NT2/D1 (cell line): ENCODE data around the gene FAM110A.

ENCODE experiments used
- DNase-seq: peaks from one replicate; pipeline ENCODE4 v3.0.0-alpha.2; 2011; ENCODE audit warnings: low read depth, low spot score
- H3K27me3 ChIP-seq: 2 replicates; pipeline ENCODE4 v1.6.0; 2011; ENCODE audit warnings: mild to moderate bottlenecking; ENCODE audit not compliant: insufficient read length, insufficient read depth
- H3K36me3 ChIP-seq: 2 replicates; pipeline ENCODE4 v1.6.1; 2011; ENCODE audit warnings: mild to moderate bottlenecking, low read length, mixed read lengths; ENCODE audit not compliant: insufficient read depth, insufficient read length
- H3K4me1 ChIP-seq: 2 replicates; pipeline ENCODE4 v1.5.1; 2011; ENCODE audit not compliant: insufficient read depth, insufficient read length
- H3K4me3 ChIP-seq: 2 replicates; pipeline ENCODE4 v1.5.1; 2011; ENCODE audit warnings: low read depth; ENCODE audit not compliant: insufficient read length
- H3K9ac ChIP-seq: 2 replicates; pipeline ENCODE4 v1.6.0; 2011; ENCODE audit warnings: low read depth; ENCODE audit not compliant: insufficient read length
- H3K9me3 ChIP-seq: 2 replicates; pipeline ENCODE4 v1.5.1; 2011; ENCODE audit warnings: mild to moderate bottlenecking, low read length; ENCODE audit not compliant: insufficient read depth
- SUZ12 ChIP-seq: IDR thresholded peaks from 2 replicates; pipeline ENCODE4 v1.6.1; 2011; ENCODE audit not compliant: insufficient read length, insufficient read depth; ENCODE audit errors: extremely low read depth
- YY1 ChIP-seq: IDR thresholded peaks from 2 replicates; pipeline ENCODE4 v1.6.1; 2011; ENCODE audit not compliant: insufficient read length, insufficient read depth
- ZNF274 ChIP-seq: IDR thresholded peaks from 2 replicates; pipeline ENCODE4 v1.6.1; 2011; ENCODE audit warnings: mild to moderate bottlenecking, low read depth, low read length

FAM110A gene

DNA sequence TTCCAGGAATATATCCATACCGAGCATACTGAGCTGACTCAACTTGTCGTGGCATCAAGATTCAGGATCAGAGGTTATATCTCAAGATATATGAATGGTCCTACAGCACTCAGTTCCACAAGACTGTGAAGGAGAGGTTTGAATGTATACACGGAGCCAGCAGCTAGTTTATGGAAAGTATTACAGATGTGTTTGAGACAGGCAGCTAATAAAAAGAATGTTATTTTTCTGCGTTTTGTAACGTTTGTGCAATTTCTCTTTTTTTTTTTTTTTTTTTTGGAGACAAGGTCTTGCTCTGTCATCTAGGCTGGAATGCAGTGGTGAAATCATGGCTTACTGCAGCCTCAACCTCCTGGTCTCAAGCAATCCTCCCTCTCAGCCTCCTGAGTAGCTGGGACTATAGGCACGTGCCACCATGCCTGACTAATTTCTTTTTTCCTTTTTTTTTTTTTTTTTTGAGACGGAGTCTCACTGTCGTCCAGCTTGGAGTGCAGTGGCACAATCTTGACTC is 3.4 kb upstream of the FAM110A start:
- TF ChIP-seq ZNF274 (no peak), SUZ12 (no peak), YY1 (no peak)
- Histone ChIP-seq H3K36me3 (no peaks in the 10 kb centered on the region), H3K9ac (no peak overlapping the region), H3K4me1 (no peaks in the 10 kb centered on the region), H3K4me3 (no peak overlapping the region), H3K27me3 (no peaks in the 10 kb centered on the region), H3K9me3 (no peaks in the 10 kb centered on the region; the same call in 1 of the 2 replicates)
- no peak for DNase-seq

- no peaks in the 10 kb centered on the region for H3K4me1 ChIP-seq
- H3K9ac ChIP-seq: no peak overlapping the region
- no peak overlapping the region for H3K4me3 ChIP-seq
- no peaks in the 10 kb centered on the region for H3K27me3 ChIP-seq
- no peak for DNase-seq
- H3K36me3 ChIP-seq: no peaks in the 10 kb centered on the region
- TF ChIP-seq SUZ12: no peak
- TF ChIP-seq ZNF274: no peak
- no peak for TF ChIP-seq YY1
- no peaks in the 10 kb centered on the region for H3K9me3 ChIP-seq
Measured at GRCh38 chr20:831251-831650, 2.3 kb upstream of the FAM110A start.

DNA sequence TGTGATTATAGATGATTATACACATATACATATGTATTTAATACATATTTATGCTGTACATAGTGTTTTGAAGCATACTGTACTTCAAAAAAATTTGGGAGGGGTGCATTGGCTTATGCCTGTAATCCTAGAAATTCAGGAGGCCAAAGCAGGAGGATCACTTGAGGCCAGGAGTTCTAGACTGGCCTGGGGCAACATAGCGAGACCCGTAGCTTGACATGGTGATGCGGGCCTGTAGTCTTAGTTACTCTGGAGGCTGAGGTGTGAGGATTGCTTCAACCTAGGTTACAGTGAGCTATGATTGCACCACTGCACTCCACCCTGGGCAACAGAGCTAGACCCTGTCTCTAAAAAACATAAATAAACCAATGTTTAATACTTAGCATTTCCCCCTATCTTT is 1.6 kb upstream of the FAM110A start:
- Histone ChIP-seq H3K9ac (no peak overlapping the region), H3K27me3 (no peaks in the 10 kb centered on the region), H3K4me3 (no peak overlapping the region), H3K9me3 (no peaks in the 10 kb centered on the region), H3K4me1 (no peaks in the 10 kb centered on the region), H3K36me3 (no peaks in the 10 kb centered on the region)
- no peak for DNase-seq
- TF ChIP-seq SUZ12 (no peak), YY1 (no peak)

DNA sequence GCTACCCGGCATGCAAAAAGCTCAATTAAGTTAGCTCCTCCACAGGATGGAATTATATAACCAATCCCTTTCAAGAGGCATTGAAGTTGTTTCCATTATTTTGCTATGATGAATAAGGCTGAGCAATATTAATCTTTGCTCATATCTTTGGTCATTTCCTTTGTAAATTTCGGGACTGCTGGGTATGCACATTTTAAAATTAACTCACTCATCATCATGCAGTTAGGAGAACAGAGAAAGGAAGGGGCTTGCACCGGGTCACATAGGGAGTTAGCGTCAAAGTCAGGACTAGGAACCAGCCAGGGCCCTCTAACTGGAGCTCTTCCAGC is 430 bp upstream of the FAM110A start:
- Histone ChIP-seq H3K4me1 (no peaks in the 10 kb centered on the region), H3K9ac (peak overlapping the region; percentile 11), H3K9me3 (no peaks in the 10 kb centered on the region), H3K4me3 (no peak overlapping the region), H3K36me3 (no peaks in the 10 kb centered on the region), H3K27me3 (no peaks in the 10 kb centered on the region)
- no peak for DNase-seq
- no peak for TF ChIP-seq YY1
- no peak for TF ChIP-seq ZNF274
- no peak for TF ChIP-seq SUZ12

DNA sequence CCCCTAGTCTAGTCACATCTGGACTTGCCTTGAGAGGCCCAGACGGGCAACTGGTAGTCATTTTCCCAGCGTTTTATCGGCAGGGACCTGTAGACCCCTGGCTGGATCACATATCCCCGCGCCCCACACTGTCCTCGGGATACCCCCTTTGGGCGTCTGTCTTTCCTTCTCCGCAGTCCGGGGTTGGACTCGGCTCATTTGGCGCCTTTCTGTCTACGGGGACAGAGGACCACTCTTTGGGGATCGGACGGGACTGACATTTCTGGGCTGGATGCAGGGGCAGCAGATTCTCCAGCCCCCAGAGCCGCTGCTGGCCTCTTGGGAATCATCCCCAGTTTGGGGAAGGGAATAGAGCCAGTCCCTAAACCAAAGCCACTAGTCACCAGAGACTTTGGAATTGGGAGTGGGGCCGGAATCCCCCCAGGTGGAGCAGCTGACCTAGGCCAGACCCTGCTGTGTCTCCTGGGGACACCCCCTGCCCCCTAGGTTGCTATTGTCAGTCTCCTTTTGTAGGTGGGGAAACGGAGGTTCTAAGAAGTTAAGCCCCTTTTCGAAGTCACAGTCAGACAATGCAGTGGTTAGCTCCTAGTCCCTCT is 734 bp downstream of the FAM110A start:
- Histone ChIP-seq H3K9me3 (no peaks in the 10 kb centered on the region), H3K4me1 (no peaks in the 10 kb centered on the region), H3K9ac (peak overlapping the region; percentile 74), H3K27me3 (no peaks in the 10 kb centered on the region), H3K4me3 (peak overlapping the region; percentile 62), H3K36me3 (no peaks in the 10 kb centered on the region)
- no peak for DNase-seq
- no peak for TF ChIP-seq SUZ12
- no peak for TF ChIP-seq YY1
- TF ChIP-seq ZNF274: no peak

DNA sequence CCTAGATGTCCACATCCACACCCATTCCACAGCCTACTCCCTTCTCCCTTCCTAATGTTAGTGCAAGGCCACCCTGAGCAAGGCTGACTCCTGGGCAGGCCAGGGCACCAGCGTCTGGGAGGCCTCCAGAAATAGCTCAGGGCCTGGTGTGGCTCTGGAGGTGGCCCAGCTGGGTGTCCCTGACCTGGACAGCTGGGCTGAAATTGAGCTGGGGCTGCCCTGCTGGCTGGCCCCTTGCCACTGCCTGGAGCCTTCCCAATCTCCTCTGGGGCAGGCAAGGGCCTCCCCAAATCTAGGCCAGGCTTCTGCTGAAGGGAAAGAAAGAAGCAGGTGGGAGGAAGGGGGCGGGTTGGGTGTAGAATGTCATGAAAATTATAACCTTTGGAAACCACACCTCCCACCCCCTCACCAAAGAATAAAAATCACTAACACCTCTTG is 2.1 kb downstream of the FAM110A start:
- H3K4me1 ChIP-seq: peaks cover 4% of the 10 kb centered on the region
- H3K9ac ChIP-seq: no peak overlapping the region
- H3K27me3 ChIP-seq: peaks cover under 1% of the 10 kb centered on the region
- no peak for DNase-seq
- H3K4me3 ChIP-seq: no peak overlapping the region
- H3K36me3 ChIP-seq: no peaks in the 10 kb centered on the region
- TF ChIP-seq YY1 (no peak), SUZ12 (no peak), ZNF274 (no peak)
- H3K9me3 ChIP-seq: no peaks in the 10 kb centered on the region

- Histone ChIP-seq H3K4me3 (no peak overlapping the region), H3K36me3 (no peaks in the 10 kb centered on the region), H3K27me3 (peaks cover 5% of the 10 kb centered on the region), H3K9me3 (no peaks in the 10 kb centered on the region), H3K9ac (no peak overlapping the region), H3K4me1 (peaks cover 4% of the 10 kb centered on the region)
- no peak for DNase-seq
- TF ChIP-seq SUZ12 (no peak), ZNF274 (no peak), YY1 (no peak)
Measured at GRCh38 chr20:836190-836589, 2.7 kb downstream of the FAM110A start.
